ENCODE measurements around the gene EML6.

The EML6 gene

DNA sequence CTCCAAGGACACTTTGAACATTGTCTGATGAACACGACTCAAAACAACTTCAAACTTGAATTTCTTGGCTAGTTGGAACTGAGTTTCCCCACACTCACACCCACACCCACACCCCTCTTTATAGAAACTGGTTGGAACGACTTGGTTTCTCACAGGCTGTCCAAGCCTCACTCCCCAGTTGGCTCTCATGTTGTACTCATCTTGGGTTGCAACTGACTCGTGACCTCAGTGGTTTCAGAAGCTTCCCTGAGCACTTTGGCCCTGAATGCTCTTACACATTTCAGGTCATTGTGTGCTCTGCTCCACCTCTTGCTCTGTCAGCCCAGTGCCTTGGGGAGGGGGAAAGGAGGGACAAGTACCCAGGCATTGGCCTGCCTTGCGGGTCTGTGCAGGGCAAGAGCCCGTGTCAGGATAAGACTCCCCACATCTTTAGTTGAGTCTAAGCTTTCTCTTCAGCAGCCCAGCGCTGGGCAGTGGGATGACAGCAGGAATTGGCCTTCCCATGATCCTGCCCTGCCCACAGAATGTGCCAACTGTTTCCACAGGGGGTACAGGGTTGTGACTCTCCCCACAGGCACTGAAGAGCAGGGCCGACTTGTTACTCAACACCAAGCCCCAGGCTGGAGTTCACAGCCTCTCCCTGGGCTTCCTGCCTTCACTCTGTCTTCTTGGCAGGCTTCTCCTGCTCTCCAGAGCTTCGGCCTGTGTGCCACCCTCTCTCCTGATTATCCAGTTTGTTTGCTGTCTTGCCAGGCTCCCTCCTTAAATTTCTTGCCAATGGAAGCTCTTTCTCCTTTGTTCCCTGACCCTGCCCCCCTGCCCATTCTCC, 222.1 kb downstream of the EML6 start:
- Histone ChIP-seq H3K9ac (ENCODE audit: low read length) (no peak overlapping the region), H3K27ac (ENCODE audit: low read depth, low read length) (no peak overlapping the region)

DNA sequence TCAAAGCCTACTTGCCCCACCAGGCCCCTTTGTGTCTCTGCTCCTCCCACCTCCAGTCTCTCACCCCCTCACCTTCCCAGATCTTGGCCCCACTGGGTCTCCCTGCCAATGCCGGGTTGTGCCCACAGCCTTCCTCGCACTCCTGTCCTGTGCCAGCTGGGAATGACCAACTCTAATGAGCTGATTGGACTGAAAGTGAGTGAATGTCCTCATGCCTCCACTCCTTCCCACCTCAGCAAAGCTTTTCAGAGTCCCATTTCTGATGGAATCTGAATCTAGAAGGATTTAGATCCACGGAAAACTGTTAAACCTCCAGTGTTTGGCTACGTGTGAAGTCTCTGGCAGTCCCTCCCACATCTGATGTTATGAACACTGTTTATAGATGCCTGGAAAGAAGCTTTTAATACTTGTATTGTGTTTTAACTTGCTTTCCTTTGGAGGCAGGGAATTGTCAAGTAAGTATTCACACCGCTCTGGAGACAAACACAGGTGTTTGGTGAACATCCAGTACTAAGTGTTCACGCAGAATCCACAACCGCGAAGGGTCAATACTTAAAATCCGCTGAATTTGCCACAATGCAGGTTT, 222.9 kb downstream of the EML6 start:
- Histone ChIP-seq H3K36me3 (ENCODE audit: insufficient read depth, low read length) (no peaks in the 10 kb centered on the region), H3K9me3 (ENCODE audit: low read length) (no peaks in the 10 kb centered on the region), H3K4me3 (ENCODE audit: low read depth in 1 of 2, low read length in 2 of 2) (no peak overlapping the region), H3K9ac (ENCODE audit: low read length) (no peak overlapping the region), H3K27me3 (ENCODE audit: control insufficient read depth in 1 of 2, insufficient read depth in 2 of 2, low read length in 2 of 2) (no peaks in the 10 kb centered on the region), H3K4me1 (ENCODE audit: insufficient read depth, low read length) (peaks cover 7% of the 10 kb centered on the region), H3K27ac (ENCODE audit: low read depth, low read length) (no peak overlapping the region)

More for the DNA sequence above, 222.1 kb downstream of the EML6 start:
- Histone ChIP-seq H3K4me3 (ENCODE audit: low read depth in 1 of 2, low read length in 2 of 2) (no peak overlapping the region), H3K9me3 (ENCODE audit: low read length) (no peaks in the 10 kb centered on the region), H3K27me3 (ENCODE audit: control insufficient read depth in 1 of 2, insufficient read depth in 2 of 2, low read length in 2 of 2) (no peaks in the 10 kb centered on the region), H3K36me3 (ENCODE audit: insufficient read depth, low read length) (no peaks in the 10 kb centered on the region), H3K4me1 (ENCODE audit: insufficient read depth, low read length) (peaks cover 7% of the 10 kb centered on the region)

DNA sequence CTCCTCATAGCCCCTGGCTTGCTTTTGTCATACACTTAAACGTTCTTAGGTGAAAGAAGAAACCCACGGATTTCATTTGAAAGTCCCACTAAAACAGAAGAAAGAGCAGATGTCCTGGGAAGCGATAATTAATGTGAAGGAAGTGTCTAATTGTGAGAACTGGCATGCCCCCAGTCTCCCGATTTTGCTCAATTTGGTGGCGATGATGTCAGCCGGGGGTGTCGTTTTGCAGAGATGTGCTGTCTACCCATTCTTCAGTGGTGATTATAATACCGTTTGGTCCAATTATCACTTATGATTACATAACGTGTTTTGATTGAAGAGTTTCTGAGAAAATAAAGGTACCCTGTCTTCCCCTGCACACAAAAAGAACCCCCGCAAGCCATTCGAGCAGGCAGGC, 223.7 kb downstream of the EML6 start:
- no peak overlapping the region for H3K4me3 ChIP-seq (ENCODE audit: low read depth in 1 of 2, low read length in 2 of 2)
- no peaks in the 10 kb centered on the region for H3K27me3 ChIP-seq (ENCODE audit: control insufficient read depth in 1 of 2, insufficient read depth in 2 of 2, low read length in 2 of 2)
- no peak overlapping the region for H3K9ac ChIP-seq (ENCODE audit: low read length)
- no peaks in the 10 kb centered on the region for H3K9me3 ChIP-seq (ENCODE audit: low read length)
- H3K27ac ChIP-seq (ENCODE audit: low read depth, low read length) = no peak overlapping the region
- H3K4me1 ChIP-seq (ENCODE audit: insufficient read depth, low read length) = peaks cover 7% of the 10 kb centered on the region
- H3K36me3 ChIP-seq (ENCODE audit: insufficient read depth, low read length) = no peaks in the 10 kb centered on the region

DNA sequence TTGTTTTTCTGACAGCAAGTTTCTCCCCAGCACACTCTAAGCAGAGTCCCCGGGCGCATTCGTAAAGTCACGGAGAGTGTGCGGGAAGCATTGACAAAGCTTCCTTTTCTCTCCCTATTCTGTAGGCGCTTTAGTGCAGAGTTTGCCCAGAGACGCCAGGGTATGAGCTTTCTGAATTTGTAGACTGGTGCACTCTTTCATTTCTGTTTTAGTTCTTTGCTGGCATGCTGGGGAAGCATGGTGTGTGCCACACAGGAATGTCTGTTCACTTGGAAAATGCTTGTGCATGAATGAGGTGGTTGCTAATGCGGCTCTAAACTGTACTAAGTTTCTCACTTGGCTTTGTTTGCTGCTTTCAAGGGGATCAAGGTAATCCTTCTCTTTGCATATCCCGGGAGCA, 224.2 kb downstream of the EML6 start:
- Histone ChIP-seq H3K4me3 (ENCODE audit: low read depth in 1 of 2, low read length in 2 of 2) (no peak overlapping the region), H3K36me3 (ENCODE audit: insufficient read depth, low read length) (no peaks in the 10 kb centered on the region), H3K9ac (ENCODE audit: low read length) (no peak overlapping the region), H3K4me1 (ENCODE audit: insufficient read depth, low read length) (peaks cover 7% of the 10 kb centered on the region), H3K27me3 (ENCODE audit: control insufficient read depth in 1 of 2, insufficient read depth in 2 of 2, low read length in 2 of 2) (no peaks in the 10 kb centered on the region), H3K9me3 (ENCODE audit: low read length) (no peaks in the 10 kb centered on the region), H3K27ac (ENCODE audit: low read depth, low read length) (no peak overlapping the region)

DNA sequence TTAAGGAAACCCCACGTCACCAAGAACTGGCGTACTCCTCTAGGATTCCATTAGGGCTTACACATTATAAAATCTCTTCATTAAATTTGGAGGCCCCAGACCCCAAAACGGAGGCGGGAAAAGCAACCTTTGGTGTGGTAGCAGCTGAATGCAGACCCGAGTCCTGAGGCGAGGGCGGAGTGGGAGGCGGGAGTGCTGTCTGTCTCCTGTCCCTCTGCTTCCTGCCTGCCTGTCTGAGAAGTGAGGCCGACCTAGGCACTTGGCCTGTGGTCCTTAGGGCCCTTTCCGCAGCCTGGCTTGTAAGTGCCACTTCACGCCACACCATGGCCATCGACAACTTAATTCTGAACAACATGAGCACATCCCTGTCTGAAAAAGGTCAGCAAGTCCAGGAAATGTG, 224.7 kb downstream of the EML6 start:
- Histone ChIP-seq H3K9me3 (ENCODE audit: low read length) (no peaks in the 10 kb centered on the region), H3K4me3 (ENCODE audit: low read depth in 1 of 2, low read length in 2 of 2) (no peak overlapping the region), H3K36me3 (ENCODE audit: insufficient read depth, low read length) (no peaks in the 10 kb centered on the region), H3K4me1 (ENCODE audit: insufficient read depth, low read length) (peaks cover 7% of the 10 kb centered on the region), H3K9ac (ENCODE audit: low read length) (no peak overlapping the region), H3K27ac (ENCODE audit: low read depth, low read length) (no peak overlapping the region), H3K27me3 (ENCODE audit: control insufficient read depth in 1 of 2, insufficient read depth in 2 of 2, low read length in 2 of 2) (no peaks in the 10 kb centered on the region)

DNA sequence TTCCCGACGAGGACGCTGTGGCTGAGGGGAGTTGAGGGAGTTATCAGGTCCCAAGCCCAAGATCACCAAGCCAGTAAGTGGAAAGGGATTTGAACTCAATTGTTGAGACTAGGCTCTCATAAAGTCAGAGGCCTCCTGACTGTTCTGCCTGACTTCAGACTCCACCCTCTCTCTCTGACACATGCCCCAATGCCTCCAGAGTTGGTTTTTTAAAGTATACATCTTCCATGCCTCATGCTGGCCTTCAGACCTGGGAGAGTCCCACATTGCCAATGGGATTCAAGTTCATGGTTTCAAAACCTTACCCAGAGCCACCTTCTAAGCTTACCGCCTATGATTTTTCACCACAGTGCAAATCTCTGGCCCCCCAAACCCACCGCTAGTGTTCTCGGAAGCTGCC, 226.0 kb downstream of the EML6 start:
- Histone ChIP-seq H3K4me1 (ENCODE audit: insufficient read depth, low read length) (peaks cover 7% of the 10 kb centered on the region), H3K27me3 (ENCODE audit: control insufficient read depth in 1 of 2, insufficient read depth in 2 of 2, low read length in 2 of 2) (no peaks in the 10 kb centered on the region), H3K9ac (ENCODE audit: low read length) (no peak overlapping the region), H3K4me3 (ENCODE audit: low read depth in 1 of 2, low read length in 2 of 2) (no peak overlapping the region), H3K27ac (ENCODE audit: low read depth, low read length) (no peak overlapping the region), H3K9me3 (ENCODE audit: low read length) (no peaks in the 10 kb centered on the region), H3K36me3 (ENCODE audit: insufficient read depth, low read length) (no peaks in the 10 kb centered on the region)

DNA sequence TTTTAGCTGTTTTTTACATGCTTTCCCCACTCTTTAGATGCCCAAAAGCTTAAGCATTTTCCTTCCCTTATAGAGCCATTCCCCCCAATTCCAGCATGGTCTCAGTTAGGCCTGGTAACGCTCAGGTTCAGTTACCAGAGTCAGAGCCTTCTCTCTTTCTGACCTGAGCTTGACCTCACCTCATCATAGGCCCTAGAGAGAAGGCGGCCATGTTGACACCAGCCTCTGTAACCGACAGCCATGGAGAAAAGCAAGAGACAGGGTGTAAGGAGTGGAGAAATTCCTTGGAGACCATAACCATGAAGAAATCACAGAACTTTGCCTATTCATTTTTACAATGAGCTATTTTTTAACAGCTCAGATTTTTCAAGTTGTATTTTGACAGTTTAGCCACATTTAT, 227.3 kb downstream of the EML6 start:
- Histone ChIP-seq H3K9me3 (ENCODE audit: low read length) (no peaks in the 10 kb centered on the region), H3K27me3 (ENCODE audit: control insufficient read depth in 1 of 2, insufficient read depth in 2 of 2, low read length in 2 of 2) (no peaks in the 10 kb centered on the region), H3K9ac (ENCODE audit: low read length) (no peak overlapping the region), H3K4me1 (ENCODE audit: insufficient read depth, low read length) (peaks cover 7% of the 10 kb centered on the region), H3K36me3 (ENCODE audit: insufficient read depth, low read length) (no peaks in the 10 kb centered on the region), H3K4me3 (ENCODE audit: low read depth in 1 of 2, low read length in 2 of 2) (no peak overlapping the region), H3K27ac (ENCODE audit: low read depth, low read length) (no peak overlapping the region)

DNA sequence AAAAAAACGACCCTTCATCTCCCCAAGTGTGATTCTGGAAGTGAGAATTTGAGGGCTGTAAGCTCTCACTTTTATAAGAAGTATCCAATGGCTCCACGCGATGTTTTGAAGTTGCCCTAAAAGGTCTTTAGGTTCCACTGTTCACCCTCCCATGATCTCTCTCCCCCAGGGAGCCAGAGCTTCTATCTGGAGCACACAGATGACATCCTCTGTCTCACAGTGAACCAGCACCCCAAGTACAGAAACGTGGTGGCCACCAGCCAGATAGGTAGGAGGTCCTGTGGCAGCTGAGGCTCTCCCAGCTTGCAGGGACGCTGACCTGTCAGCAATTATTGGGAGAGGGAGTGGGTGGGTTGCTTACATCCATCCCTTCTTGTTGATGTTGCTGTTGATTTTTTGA, 229.0 kb downstream of the EML6 start:
- H3K4me1 ChIP-seq (ENCODE audit: insufficient read depth, low read length) = peaks cover 7% of the 10 kb centered on the region
- no peak overlapping the region for H3K9ac ChIP-seq (ENCODE audit: low read length)
- no peaks in the 10 kb centered on the region for H3K36me3 ChIP-seq (ENCODE audit: insufficient read depth, low read length)
- no peak overlapping the region for H3K4me3 ChIP-seq (ENCODE audit: low read depth in 1 of 2, low read length in 2 of 2)
- no peaks in the 10 kb centered on the region for H3K9me3 ChIP-seq (ENCODE audit: low read length)
- H3K27ac ChIP-seq (ENCODE audit: low read depth, low read length) = no peak overlapping the region
- no peaks in the 10 kb centered on the region for H3K27me3 ChIP-seq (ENCODE audit: control insufficient read depth in 1 of 2, insufficient read depth in 2 of 2, low read length in 2 of 2)

DNA sequence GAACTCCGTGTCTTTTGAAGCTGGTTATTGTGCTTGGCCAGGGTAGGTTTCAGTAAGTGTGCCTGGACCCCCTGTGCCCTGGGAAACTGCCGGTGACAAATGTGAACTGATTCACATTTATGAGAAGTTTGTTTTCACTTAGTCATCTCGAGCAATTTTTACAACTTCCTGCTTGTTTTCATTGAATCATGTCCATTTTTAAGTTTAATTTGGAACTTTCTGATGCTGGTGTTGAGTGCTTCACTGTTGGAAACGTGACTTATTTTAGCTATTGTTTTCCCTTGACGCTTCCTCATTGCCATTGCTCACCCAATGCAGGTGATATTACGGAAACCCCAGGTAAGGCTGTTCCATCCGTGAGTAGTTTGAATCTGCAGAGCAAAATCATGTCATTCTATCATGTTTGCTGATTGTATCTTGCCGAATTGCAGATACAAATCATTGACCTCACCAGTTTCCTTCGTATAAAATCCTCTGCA, 229.6 kb downstream of the EML6 start:
- H3K9me3 ChIP-seq (ENCODE audit: low read length) = no peaks in the 10 kb centered on the region
- no peaks in the 10 kb centered on the region for H3K36me3 ChIP-seq (ENCODE audit: insufficient read depth, low read length)
- H3K4me1 ChIP-seq (ENCODE audit: insufficient read depth, low read length) = peaks cover 7% of the 10 kb centered on the region
- no peak overlapping the region for H3K9ac ChIP-seq (ENCODE audit: low read length)
- H3K27ac ChIP-seq (ENCODE audit: low read depth, low read length) = no peak overlapping the region
- no peak overlapping the region for H3K4me3 ChIP-seq (ENCODE audit: low read depth in 1 of 2, low read length in 2 of 2)
- H3K27me3 ChIP-seq (ENCODE audit: control insufficient read depth in 1 of 2, insufficient read depth in 2 of 2, low read length in 2 of 2) = no peaks in the 10 kb centered on the region

DNA sequence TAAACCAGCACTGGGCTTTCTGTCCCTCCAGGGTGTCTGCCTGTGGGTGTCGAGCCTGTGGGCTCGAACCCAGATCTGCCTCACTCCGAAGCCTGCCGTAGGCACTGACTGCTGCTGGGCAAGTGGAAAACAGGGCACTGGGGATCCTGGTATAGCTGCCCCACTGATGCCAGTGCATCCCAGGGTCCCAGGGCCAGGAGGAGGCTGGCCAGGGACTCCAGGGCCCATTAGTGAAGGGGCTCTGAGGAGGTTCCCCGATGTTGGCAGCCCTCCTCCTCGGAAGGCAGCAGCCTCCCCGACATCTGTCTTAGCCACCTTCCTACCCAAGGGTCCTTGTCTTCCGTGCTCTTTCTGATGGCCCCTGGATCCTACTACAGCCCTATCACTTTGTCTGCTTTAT, 230.7 kb downstream of the EML6 start:
- Histone ChIP-seq H3K9me3 (ENCODE audit: low read length) (no peaks in the 10 kb centered on the region), H3K9ac (ENCODE audit: low read length) (no peak overlapping the region), H3K27ac (ENCODE audit: low read depth, low read length) (no peak overlapping the region), H3K36me3 (ENCODE audit: insufficient read depth, low read length) (no peaks in the 10 kb centered on the region), H3K27me3 (ENCODE audit: control insufficient read depth in 1 of 2, insufficient read depth in 2 of 2, low read length in 2 of 2) (no peaks in the 10 kb centered on the region), H3K4me3 (ENCODE audit: low read depth in 1 of 2, low read length in 2 of 2) (no peak overlapping the region), H3K4me1 (ENCODE audit: insufficient read depth, low read length) (peaks cover 7% of the 10 kb centered on the region)

DNA sequence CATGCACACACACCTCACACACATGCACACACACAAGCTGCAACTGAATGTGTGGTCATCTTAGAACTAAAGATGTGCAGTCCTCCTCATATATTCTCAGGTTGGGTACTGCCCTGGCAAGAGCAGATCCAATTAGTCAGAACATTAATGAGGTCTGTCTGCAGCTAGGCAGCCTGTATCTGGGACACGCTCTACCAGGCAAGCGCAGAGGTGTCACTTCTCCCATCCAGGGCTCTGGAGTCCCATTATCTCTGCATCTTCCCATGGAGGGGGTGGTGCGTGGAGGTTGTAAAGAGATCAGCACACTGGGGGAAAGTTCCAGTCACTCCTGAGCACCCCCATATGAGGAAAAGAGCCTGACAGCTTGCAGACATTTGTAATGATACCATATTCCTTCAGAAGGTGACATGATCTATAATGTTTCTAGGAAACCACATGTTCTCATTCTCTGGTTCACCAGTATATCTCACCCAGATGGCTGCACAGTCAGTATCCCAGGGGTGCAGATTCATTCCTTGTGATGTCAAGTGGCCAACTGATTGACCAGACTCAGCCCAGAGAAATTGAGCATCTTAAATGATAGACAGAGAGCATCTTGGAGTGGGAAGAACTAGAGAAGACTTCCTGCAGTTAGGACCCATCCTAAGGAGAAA, 231.4 kb downstream of the EML6 start:
- no peaks in the 10 kb centered on the region for H3K36me3 ChIP-seq (ENCODE audit: insufficient read depth, low read length)
- H3K27ac ChIP-seq (ENCODE audit: low read depth, low read length) = no peak overlapping the region
- no peaks in the 10 kb centered on the region for H3K9me3 ChIP-seq (ENCODE audit: low read length)
- no peak overlapping the region for H3K9ac ChIP-seq (ENCODE audit: low read length)
- H3K4me1 ChIP-seq (ENCODE audit: insufficient read depth, low read length) = peaks cover 7% of the 10 kb centered on the region
- H3K4me3 ChIP-seq (ENCODE audit: low read depth in 1 of 2, low read length in 2 of 2) = no peak overlapping the region
- no peaks in the 10 kb centered on the region for H3K27me3 ChIP-seq (ENCODE audit: control insufficient read depth in 1 of 2, insufficient read depth in 2 of 2, low read length in 2 of 2)
